Mesothelial cell of epicardium (in vitro differentiated cells): ENCODE data around the gene AIFM3. TPM values are rescaled to one million over a fixed set of nuclear protein-coding genes. Genes with fewer than 3 reads are reported as not detected.

Experiments used
- DNase-seq, 2 experiments: peaks; one replicate each; pipeline ENCODE4 v3.0.0; 2021; ENCODE audit warnings: low spot score in 2 of 2; ENCODE audit not compliant: unreplicated experiment in 2 of 2
- H3K27ac Mint-ChIP-seq: 2 replicates; pipeline ENCODE4 v1.8.0; 2021; ENCODE audit warnings: mixed read lengths
- H3K27me3 Mint-ChIP-seq: 2 replicates; pipeline ENCODE4 v1.8.0; 2021; ENCODE audit warnings: low read depth, mixed read lengths
- H3K36me3 Mint-ChIP-seq: 2 replicates; pipeline ENCODE4 v1.8.0; 2021; ENCODE audit warnings: mixed read lengths
- H3K4me1 Mint-ChIP-seq: 2 replicates; pipeline ENCODE4 v1.8.0; 2021; ENCODE audit warnings: mixed read lengths
- H3K4me3 Mint-ChIP-seq: 2 replicates; pipeline ENCODE4 v1.8.0; 2021; ENCODE audit warnings: mild to moderate bottlenecking, moderate library complexity, mixed read lengths
- H3K9me3 Mint-ChIP-seq: 2 replicates; pipeline ENCODE4 v1.8.0; 2021; ENCODE audit warnings: mixed read lengths
- CTCF ChIP-seq: fragments of 200-600 bp; sonication (generic); IDR thresholded peaks from one replicate; pipeline ENCODE4 v1.5.0; 2021; ENCODE audit warnings: antibody characterized with exemption; ENCODE audit not compliant: unreplicated experiment
- total RNA-seq: library from RNA; stranded (reverse); gene quantifications from 3 replicates; pipeline ENCODE4 v1.2.1, GENCODE V29; 2021

Gene AIFM3
- total RNA-seq, 1 donor from 2014 or later, result 2.5 TPM

GRCh38 chr22:20996598-20997535 lies 29.8 kb downstream of the AIFM3 start:
- H3K4me3 Mint-ChIP-seq, result no peak overlapping the region
- peaks cover 2% of the 10 kb centered on the region for H3K36me3 Mint-ChIP-seq
- H3K4me1 Mint-ChIP-seq, result peaks cover 17% of the 10 kb centered on the region
- no peak for TF ChIP-seq CTCF
- no peak for DNase-seq
- no peak overlapping the region for H3K27ac Mint-ChIP-seq
- no peaks in the 10 kb centered on the region for H3K27me3 Mint-ChIP-seq
- no peaks in the 10 kb centered on the region for H3K9me3 Mint-ChIP-seq

GRCh38 chr22:20997536-20998257 lies 30.6 kb downstream of the AIFM3 start:
- no peaks in the 10 kb centered on the region for H3K27me3 Mint-ChIP-seq

GRCh38 chr22:20998411-20999336 lies 31.6 kb downstream of the AIFM3 start:
- H3K27me3 Mint-ChIP-seq, result no peaks in the 10 kb centered on the region
- no peak overlapping the region for H3K4me3 Mint-ChIP-seq
- H3K36me3 Mint-ChIP-seq, result peaks cover 2% of the 10 kb centered on the region
- DNase-seq, result no peak
- no peak for TF ChIP-seq CTCF
- H3K4me1 Mint-ChIP-seq, result peaks cover 28% of the 10 kb centered on the region
- H3K9me3 Mint-ChIP-seq, result no peaks in the 10 kb centered on the region
- no peak overlapping the region for H3K27ac Mint-ChIP-seq

More at GRCh38 chr22:20997536-20998257, 30.6 kb downstream of the AIFM3 start:
- no peaks in the 10 kb centered on the region for H3K9me3 Mint-ChIP-seq
- peaks cover 2% of the 10 kb centered on the region for H3K36me3 Mint-ChIP-seq
- H3K4me3 Mint-ChIP-seq, result no peak overlapping the region
- TF ChIP-seq CTCF, result no peak
- no peak overlapping the region for H3K27ac Mint-ChIP-seq
- peaks cover 21% of the 10 kb centered on the region for H3K4me1 Mint-ChIP-seq
- no peak for DNase-seq

GRCh38 chr22:20999350-21000206 lies 32.5 kb downstream of the AIFM3 start:
- H3K27ac Mint-ChIP-seq, result no peak overlapping the region
- H3K36me3 Mint-ChIP-seq, result peaks cover 2% of the 10 kb centered on the region
- H3K27me3 Mint-ChIP-seq, result no peaks in the 10 kb centered on the region
- no peaks in the 10 kb centered on the region for H3K9me3 Mint-ChIP-seq
- DNase-seq, result no peak
- TF ChIP-seq CTCF, result no peak
- H3K4me1 Mint-ChIP-seq, result peaks cover 31% of the 10 kb centered on the region
- H3K4me3 Mint-ChIP-seq, result peak overlapping the region; percentile 89
